Right renal cortex interstitium (tissue), 3 donors: Measurements from ENCODE around the gene TROAP. TPM values are rescaled to one million over a fixed set of nuclear protein-coding genes. Genes with fewer than 3 reads are reported as not detected.
"Not testable (repeated sequence)": the region's sequence is repeated elsewhere in the genome, so short reads cannot be mapped to it uniquely, and the experiment has no call there.

Experiments used
- DNase-seq, 3 donors: peaks; one replicate each; pipeline ENCODE4 v3.0.0-alpha.2; 2013; ENCODE audit warnings: low read depth in 3 of 3, low spot score in 2 of 3
- polyA plus RNA-seq, 3 donors: library from polyadenylated mRNA; unstranded; fragments of 120-200 nt; gene quantifications; one replicate each; pipeline ENCODE4 v1.2.1, GENCODE V29; 2013; ENCODE audit not compliant: insufficient read length in 3 of 3

TROAP gene, protein sequence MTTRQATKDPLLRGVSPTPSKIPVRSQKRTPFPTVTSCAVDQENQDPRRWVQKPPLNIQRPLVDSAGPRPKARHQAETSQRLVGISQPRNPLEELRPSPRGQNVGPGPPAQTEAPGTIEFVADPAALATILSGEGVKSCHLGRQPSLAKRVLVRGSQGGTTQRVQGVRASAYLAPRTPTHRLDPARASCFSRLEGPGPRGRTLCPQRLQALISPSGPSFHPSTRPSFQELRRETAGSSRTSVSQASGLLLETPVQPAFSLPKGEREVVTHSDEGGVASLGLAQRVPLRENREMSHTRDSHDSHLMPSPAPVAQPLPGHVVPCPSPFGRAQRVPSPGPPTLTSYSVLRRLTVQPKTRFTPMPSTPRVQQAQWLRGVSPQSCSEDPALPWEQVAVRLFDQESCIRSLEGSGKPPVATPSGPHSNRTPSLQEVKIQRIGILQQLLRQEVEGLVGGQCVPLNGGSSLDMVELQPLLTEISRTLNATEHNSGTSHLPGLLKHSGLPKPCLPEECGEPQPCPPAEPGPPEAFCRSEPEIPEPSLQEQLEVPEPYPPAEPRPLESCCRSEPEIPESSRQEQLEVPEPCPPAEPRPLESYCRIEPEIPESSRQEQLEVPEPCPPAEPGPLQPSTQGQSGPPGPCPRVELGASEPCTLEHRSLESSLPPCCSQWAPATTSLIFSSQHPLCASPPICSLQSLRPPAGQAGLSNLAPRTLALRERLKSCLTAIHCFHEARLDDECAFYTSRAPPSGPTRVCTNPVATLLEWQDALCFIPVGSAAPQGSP
- 10 to 100 TPM; 16.1 to 18.2 (median 17.6) TPM for polyA plus RNA-seq

DNA sequence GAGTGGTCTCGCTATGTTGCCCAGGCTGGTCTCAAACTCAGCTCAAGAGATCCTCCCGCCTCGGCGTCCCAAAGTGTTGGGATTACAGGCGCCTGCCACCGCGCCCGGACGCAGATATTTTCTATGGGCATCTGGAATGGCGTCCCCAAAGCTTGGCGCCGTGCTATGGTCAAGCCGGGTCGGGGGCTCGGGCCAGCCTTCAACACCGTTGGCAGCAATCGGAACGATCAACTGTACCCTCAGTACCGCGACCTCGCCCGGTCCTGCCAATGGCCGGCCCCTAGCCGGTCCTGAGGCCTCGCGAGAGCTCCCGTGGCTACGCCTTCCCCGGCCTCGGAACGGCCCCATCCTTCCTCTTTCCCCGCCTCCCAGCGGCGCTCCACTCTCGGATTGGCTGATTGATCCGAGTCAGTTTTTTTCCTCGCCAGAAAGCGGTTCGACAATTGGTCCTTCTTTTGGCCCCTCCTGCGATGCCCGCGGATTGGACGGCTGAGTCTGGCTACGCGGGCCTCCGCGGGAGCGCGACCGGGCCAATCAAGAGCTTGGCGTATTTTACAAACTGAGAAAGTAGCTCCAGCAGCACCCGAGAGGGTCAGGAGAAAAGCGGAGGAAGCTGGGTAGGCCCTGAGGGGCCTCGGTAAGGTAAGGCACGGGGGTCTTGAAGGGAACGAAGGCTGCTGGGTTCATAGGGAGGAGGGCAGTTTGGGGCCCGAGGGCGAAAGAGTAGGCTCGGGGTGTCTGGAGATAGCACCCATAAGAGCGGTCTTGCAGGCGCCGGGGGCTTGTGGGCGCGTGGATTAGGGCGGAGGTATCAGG lies at the start of gene TROAP:
Gene TROAP, plus strand, starts transcription at position 548 of the 816 bp plus-strand sequence. CDS start 354 bp downstream, outside the sequence.
- DNase-seq: peak; percentile 96 to 99 (median 97)

DNA sequence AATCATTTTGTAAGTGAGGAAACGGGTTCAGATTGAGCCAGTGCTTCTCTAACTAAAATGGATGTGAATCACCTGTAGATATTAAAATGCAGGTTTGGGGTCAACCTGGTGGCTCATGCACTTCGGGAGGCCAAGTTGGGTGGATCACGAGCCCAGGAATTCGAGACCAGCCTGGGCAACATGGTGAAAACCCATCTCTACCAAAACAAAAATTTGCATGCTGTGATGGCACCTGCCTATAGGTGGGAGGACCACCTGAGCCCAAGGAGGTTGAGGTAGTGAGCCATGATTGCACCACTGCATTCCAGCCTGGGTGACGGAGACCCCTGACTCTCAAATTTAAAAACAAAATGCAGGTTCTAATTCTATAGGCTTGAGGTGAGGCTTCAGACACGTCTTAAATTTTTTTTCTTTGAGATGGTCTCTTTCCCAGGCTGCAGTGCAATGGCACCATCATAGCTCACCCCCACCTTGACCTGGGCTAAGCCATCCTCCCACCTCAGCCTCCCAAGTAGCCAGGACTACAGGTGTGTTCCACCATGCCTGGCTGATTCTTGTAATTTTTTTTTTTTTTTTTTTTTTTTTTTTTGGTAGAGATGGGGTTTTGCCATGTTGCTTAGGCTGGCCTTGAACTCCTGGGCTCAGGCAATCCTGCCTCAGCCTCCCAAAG lies 49.2 kb upstream of the TROAP start:
- no peak for DNase-seq

DNA sequence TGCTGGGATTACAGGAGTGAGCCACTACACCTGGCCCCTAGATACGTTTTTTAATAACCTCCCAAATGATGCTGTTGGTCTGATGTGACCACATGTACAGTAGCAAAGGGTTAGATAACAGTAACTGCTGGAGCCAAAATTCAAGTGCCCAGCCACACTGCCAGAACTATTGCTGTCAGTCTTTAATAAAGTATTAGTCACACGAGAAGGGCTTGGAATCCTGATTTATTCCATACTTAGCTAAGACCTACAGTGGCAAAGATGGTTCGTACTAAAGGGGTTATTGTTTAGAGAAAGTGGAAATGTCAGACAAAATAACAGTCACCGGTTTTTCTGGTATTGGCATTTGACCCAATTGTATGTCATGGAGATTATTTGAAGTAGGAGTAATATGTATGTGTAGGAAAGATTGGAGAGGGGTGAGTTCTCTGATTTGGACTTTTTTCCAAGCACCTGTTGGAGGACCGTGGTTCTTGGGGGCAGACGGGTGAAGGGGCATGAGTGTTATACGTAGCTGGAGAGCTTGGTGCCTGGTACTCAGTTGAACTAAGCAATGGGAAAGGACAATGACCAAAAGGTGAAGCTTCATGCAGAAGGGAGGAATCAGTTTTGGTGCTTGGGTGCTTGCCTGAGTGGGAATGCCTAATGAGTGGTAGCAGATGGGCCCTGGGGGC lies 48.5 kb upstream of the TROAP start:
- no peak for DNase-seq

DNA sequence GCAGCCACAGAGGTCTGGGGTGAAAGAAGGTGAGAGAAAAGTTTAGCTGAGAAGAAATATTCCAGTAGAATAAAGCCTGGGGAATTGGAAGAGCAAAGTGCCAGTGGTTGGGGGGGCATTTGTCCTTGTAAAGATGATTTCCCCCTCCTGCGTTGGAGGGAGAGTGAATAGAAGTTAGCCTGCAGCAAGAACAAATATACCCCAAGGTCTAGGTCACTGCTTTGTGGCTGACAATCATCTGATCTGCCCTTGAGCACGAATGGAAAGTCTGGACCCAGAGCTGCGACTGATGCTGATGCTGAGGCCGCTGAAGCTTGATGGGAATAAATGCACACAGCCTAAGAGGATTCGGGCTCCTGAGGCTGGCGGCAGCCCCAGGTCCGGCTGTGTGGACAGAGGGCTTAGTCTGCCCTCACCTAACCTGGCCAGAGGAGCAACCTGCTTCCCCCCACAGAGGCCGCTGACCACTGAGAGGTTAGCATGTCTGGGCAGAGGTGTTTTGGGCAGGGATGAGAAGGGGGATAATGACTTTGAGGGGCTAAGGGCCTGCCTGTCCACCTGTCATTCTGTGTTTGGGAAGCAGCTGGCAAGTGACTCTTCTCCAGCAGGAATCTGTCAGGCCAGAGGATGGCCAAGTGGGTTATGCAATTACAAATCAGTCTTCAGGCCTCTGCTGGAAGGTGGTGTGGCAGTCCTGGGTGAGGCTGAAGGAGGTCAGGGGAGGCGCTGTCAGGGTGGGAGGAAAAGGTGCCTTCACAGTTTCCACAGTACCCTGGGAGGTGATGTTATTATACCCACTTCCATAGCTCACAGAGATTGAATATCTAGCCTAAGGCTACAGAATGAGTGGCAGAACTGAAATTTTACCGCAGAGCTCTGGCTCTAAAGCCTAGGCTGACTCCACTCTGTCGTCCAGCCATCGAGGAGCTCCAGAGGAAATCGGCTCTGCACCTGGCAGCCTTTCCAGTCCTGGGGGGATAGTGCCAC lies 46.5 kb upstream of the TROAP start:
- no peak for DNase-seq

DNA sequence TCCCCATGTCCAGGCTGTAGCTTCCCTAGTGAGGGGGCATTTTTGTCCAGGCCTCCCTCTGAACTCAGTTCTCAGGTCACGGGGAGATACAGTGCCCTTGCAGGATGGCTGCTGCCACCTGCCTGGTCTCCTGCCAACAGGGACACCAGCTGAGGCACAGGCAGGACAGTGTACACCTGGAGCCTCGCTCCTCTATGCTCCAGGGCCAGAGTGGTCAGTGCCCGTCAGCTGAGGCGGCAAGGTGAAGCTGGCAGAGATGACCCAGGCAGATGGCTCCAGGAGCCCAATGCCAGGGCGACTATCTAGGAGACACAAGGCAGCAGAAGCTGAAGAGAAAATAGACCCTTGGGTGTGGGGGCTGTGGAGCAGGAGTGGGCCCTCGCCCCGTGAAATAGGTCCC lies 45.6 kb upstream of the TROAP start:
- DNase-seq: no peak

DNA sequence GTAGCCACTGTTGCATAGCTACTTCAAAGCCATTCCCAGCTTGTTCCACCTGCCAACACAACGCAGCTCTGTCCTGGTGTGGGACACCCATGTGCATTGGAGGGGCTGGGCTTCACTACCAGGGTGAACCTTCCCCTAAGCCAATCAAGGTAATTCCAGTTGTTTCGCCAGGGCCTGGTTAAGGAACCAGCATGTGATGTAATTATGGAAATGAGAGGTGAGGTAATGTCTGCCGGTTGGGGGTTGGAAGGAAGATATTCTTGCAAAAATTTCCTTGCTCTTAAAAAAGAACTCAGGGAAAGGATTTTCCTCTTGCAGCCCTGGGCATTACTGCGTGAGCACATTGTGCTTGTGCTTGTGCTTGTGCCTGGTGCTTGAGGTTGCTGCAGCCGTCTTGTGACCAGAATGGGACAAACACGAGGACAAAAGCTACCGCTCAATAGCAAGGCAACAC lies 43.3 kb upstream of the TROAP start:
- DNase-seq: no peak

DNA sequence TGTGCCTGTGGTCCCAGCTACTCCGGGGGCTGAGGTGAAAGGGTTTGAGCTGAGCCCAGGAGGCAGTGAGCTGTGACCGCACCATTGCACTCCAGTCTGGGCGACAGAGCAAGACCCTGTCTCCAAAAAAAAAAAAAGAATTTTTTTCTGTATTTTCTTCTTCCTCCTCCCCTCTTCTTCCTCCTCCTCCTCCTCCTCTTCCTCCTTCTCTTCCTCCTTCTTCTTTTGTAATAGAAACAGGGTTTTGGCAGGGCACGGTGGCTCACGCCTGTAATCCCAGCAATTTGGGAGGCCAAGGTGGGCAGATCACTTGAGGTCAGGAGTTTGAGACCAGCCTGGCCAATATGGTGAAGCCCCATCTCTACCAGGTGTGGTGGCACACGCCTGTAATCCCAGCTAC lies 42.5 kb upstream of the TROAP start:
- DNase-seq: not testable (repeated sequence)

DNA sequence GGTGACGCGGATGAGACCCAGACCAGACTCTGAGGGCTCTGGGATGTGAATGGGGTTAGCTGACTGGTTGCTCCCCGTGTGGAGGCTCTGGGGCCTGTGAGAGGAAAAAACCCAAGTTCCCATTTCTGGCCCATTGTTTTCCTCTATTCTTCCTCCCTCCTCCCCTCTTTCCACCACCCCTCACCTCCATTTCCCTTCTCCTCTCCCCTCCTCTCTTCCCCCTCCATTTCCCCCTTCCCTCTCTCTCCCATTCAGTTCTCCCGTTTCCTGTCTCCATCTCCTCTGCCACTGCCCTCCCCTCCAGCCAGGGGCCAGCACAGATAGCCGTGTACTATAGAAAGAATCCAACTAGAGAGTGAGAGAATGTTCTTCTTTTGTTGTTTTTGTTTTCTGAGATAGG lies 40.8 kb upstream of the TROAP start:
- DNase-seq: no peak

DNA sequence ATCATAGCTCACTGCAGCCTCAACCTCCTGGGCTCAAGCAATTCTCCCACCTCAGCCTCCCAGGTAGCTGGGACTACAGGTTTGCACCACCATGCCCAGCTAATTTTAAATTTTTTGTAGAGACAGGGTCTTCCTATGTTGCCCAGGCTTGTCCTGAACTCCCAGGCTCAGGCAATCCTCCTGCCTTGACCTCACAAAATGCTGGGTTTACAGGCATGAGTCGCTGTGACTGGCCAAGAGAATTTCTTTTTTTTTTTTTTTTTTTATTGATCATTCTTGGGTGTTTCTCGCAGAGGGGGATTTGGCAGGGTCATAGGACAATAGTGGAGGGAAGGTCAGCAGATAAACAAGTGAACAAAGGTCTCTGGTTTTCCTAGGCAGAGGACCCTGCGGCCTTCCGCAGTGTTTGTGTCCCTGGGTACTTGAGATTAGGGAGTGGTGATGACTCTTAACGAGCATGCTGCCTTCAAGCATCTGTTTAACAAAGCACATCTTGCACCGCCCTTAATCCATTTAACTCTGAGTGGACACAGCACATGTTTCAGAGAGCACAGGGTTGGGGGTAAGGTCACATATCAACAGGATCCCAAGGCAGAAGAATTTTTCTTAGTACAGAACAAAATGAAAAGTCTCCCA lies 40.2 kb upstream of the TROAP start:
- DNase-seq: not testable (repeated sequence)

DNA sequence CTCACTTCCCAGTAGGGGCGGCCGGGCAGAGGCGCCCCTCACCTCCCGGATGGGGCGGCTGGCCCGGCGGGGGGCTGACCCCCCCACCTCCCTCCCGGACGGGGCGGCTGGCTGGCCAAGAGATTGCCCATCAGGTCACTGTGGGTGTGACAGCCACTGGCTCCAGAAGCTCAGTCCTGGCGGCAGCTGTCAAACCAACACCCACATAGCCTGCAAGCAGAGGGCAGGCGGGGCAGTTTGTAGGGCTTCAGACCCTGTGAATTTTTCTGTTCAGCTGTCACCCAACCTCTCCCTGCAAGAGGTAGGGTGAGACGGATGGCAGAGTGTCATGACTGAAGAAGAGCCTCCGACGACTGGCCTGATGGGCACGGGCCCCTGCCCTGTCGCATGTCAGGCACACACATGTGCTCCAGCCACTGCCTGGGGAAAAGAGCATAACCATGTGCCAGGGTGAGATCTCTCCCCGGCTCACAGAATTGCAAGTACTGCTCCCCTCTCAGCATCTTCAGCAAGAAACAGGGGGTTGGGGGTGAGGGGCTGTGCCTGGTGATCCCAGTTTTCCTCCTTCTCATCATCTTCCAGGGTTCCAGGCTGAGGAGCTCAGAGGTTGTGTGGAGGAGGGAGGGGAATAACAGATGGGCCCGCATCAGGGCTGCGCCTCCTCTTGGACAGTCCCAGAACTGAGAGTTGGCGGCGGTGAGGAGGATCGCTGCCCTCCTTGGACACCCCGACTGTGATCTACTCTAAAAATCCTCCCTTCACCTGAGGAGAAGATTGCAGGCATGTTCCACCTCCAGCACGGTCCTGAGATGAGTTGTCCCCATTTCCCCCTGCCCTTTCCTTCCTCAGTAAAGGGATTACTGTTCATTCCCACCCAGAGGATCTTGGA lies 39.3 kb upstream of the TROAP start:
- no peak for DNase-seq

DNA sequence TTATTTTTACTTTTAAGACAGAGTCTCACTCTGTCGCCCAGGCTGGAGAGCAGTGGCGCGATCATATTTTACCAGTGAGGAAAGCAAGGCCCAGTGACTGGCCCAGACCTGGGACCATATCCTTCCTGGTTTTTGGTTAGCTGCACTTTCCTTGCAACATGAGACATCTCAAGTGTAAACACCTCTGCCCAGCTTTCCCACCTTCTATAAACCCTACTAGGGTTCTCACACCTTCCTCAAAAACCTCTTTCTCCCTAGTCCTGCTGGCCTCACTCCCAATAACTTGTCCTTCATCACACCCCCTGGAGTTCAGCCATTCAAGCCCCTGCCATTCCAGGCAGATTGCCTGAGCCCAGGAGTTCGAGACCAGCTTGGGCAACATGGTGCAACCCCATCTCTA lies 38.4 kb upstream of the TROAP start:
- no peak for DNase-seq

DNA sequence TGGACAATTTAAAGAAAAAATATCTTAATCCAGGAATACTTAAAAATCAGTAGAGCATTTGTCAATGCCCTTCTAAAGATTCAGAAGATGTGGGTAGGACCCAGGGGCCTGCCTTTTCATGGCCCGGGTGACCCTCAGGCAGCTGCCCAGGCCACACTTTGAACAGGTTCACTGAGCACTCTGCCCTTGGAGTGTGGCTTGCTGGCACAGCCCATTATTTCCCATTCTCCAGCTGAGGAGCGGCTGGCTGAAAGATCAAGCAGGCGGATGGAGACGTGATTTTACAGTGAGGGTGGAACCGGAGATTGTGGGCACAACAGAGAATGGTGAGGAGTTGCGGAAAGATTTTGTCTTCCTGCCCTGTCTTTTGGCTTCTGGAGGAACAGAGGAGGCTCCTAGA lies 35.2 kb upstream of the TROAP start:
- no peak for DNase-seq

DNA sequence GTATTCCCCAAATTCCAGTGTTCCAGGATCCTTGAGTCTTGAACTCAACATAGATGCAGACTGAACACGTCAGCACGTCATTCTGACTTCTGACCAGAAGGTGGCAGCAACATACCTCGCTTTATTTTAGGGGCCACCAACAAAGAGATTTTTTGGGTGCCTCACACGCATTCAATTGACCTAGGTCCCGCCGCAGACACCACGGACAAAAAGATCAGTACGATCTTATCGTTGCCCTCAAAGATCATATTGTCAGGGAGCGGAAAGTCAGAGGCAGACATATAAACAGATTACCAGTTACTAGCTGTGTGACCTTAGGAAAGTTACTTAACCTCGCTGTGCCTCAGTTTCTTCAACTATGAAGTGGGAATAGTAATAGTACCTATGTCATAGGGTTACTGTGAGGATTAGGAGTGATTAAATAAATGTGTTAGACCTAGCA lies 34.6 kb upstream of the TROAP start:
- no peak for DNase-seq

DNA sequence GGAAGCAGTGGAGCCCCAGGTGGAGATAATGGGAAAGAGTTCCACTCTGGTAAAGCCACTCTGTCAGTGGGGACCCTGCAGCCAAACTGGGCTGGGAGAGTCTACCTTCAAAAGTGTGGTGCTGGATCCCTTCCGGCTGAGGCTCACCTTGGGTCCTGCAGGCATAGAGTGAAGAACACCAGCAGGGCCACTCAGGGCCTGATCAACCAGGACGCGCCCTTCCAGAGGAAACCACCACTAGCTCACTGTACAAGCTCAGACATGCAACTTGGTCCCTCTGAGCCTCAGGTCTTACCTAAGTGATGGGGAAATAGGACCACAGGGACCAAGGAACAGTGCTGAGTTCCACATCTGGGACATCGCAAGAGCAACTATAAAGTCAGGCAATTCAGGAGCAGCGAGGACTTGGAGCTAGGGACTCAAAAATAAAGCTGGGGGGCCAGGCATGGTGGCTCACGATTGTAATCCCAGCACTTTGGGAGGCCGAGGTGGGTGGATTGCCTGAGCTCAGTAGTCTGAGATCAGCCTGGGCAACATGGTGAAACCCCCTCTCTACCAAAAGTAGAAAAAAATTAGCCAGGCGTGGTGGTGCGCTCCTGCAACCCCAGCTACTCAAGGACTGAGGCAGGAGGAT lies 34.0 kb upstream of the TROAP start:
- DNase-seq: no peak

DNA sequence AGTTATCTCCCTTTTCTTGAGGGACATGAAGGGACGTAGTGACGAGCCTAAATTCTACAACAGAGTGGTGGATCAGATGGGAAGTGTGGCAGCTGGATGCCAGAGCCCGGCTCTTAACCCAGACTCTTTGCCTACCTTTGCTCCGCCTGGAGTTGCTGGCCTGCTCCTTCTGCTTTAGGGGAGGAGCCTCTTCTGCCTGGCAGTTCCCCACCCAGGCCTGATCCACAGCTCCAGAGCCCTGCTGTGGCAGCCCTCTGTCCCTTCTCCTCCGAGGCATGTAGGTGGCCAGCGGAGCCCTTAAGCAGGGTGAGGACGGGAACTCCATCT lies 30.4 kb upstream of the TROAP start:
- DNase-seq: no peak

DNA sequence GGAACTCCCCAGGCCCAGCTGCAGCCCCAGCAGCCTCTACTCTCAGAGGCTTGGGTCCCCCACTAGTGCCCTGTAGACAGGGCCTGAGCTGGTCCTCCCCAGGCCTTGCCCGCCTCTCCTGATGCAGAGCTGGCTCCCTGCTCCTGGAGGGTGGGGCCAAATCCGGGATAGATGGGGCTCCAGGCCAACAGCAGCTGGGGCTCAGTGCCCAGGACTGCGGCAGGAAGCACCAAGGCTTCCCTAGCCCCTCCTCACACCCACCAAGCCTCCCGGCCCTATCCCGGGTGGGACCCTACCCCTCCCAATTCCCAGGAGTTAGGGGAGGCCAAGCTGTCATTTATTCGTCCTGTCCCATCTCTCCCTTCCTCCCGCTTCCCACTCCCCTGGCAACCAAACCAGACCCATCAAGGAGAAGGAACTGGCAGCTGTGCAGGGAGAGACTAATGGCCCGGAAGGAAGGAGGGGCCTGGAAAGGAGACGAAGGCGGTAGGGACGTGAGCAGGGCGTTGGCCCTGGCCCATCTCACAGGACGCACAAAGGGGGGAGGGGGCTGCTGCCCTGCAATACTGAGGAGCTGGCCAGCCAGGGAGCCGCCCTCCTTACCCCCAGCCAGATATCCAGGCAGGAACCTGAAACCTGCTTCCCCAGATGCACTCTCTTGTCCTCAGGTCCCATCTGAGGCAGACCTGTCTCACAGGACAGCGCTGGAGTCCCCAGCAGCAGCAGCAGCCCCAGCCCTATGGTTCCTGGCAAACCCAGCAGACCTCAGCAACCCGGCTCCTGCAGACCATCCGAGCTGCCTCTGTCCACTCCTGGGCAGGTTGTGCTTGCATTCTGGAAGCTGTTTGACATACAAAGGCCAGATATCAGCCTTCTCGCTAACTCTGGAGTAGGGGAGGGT lies 29.7 kb upstream of the TROAP start:
- no peak for DNase-seq
